Natural killer cell (primary cell): ENCODE results near the gene ANKDD1A. TPM values are rescaled to one million over a fixed set of nuclear protein-coding genes. Genes with fewer than 3 reads are reported as not detected.

Source experiments
- ATAC-seq, 3 donors: fragments of 150-1000 bp in 2 of 3; fragments of 200-7000 bp in 1 of 3; cut with Tn5 transposase; 1 replicate in 1 of 3; 2 replicates in 2 of 3; pipeline ENCODE4 v1.10.0; 2021; ENCODE audit warnings: mild to moderate bottlenecking in 2 of 3, moderate library complexity in 2 of 3
- DNase-seq, 2 donors: peaks; one replicate each; pipeline versions ENCODE4 v3.0.0 to v3.0.0-alpha.2; 2013 to 2021; ENCODE audit warnings: mixed read lengths in 1 of 2
- H3K27ac ChIP-seq: one replicate; pipeline ENCODE4 v1.5.1; 2013; ENCODE audit warnings: mild to moderate bottlenecking, low read length
- H3K27me3 ChIP-seq: one replicate; pipeline ENCODE4 v1.6.1; 2013; ENCODE audit warnings: low read length; ENCODE audit not compliant: control insufficient read depth, insufficient read depth
- H3K36me3 ChIP-seq: one replicate; pipeline ENCODE4 v1.6.1; 2013; ENCODE audit warnings: low read length; ENCODE audit not compliant: control insufficient read depth, insufficient read depth
- H3K4me1 ChIP-seq: one replicate; pipeline ENCODE4 v1.6.1; 2013; ENCODE audit warnings: low read length; ENCODE audit not compliant: control insufficient read depth, insufficient read depth
- H3K4me3 ChIP-seq: one replicate; pipeline ENCODE4 v1.5.1; 2013; ENCODE audit warnings: low read length
- H3K9me3 ChIP-seq: one replicate; pipeline ENCODE4 v1.6.1; 2013; ENCODE audit warnings: low read length; ENCODE audit not compliant: control insufficient read depth, insufficient read depth
- H3K27ac Mint-ChIP-seq, 2 donors: one replicate each; pipeline ENCODE4 v1.8.0; 2022; ENCODE audit warnings: mild to moderate bottlenecking in 2 of 2, mixed read lengths in 2 of 2, moderate library complexity in 1 of 2
- H3K27me3 Mint-ChIP-seq, 2 donors: one replicate each; pipeline ENCODE4 v1.8.0; 2022; ENCODE audit warnings: low read depth in 2 of 2, mixed read lengths in 2 of 2
- H3K36me3 Mint-ChIP-seq: one replicate; pipeline ENCODE4 v1.8.0; 2022; ENCODE audit warnings: mixed read lengths
- H3K4me1 Mint-ChIP-seq, 2 donors: one replicate each; pipeline ENCODE4 v1.8.0; 2022; ENCODE audit warnings: mixed read lengths in 2 of 2
- H3K4me3 Mint-ChIP-seq: one replicate; pipeline ENCODE4 v1.8.0; 2022; ENCODE audit warnings: mild to moderate bottlenecking, moderate library complexity, mixed read lengths
- H3K9me3 Mint-ChIP-seq, 2 donors: one replicate each; pipeline ENCODE4 v1.8.0; 2022; ENCODE audit warnings: mixed read lengths in 2 of 2
- CTCF ChIP-seq: fragments of 200-600 bp; IDR thresholded peaks from one replicate; pipeline ENCODE4 v1.8.0; 2022; ENCODE audit warnings: antibody characterized with exemption
- WGBS: methylation state at CpG from one replicate; pipeline ENCODE4 v1.1.7; 2013; ENCODE audit warnings: missing lambda C conversion rate; ENCODE audit not compliant: insufficient coverage; 5-methylcytosine and 5-hydroxymethylcytosine counted together
- intact Hi-C: fragments of 100-400 bp; cut with micrococcal nuclease; formaldehyde crosslinking; loops from one replicate; pipeline ENCODE4 v1.14.2; 2022
- total RNA-seq, 4 donors: library from RNA; stranded (reverse); fragments of 120-200 nt in 1 of 4; gene quantifications; one replicate each; pipeline versions ENCODE4 v1.2.3 to v1.2.4, GENCODE V29; 2013 to 2022

The ANKDD1A gene
- total RNA-seq, 3 donors from 2014 or later (not counting 1 experiment from before 2014, with no cell fraction given) = 13.7 to 16.2 (median 13.9) TPM

GRCh38 chr15:64912379-64913325, 950 bp downstream of the ANKDD1A start:
- peak overlapping the region; percentile 45 for H3K4me3 Mint-ChIP-seq
- peaks cover 0 to 5% of the 10 kb centered on the region in 2 donors for H3K27me3 Mint-ChIP-seq
- H3K27ac Mint-ChIP-seq = no peak overlapping the region
- no peak overlapping the region for H3K27ac ChIP-seq
- peaks cover 9% of the 10 kb centered on the region for H3K4me1 ChIP-seq
- H3K4me3 ChIP-seq = no peak overlapping the region
- intact Hi-C loops = no loop called here
- peaks cover 10 to 13% of the 10 kb centered on the region in 2 donors for H3K4me1 Mint-ChIP-seq
- no peak for TF ChIP-seq CTCF
- WGBS = 98% methylated on average over 15 of the region's 15 CpGs
- ATAC-seq = no peak
- H3K27me3 ChIP-seq = no peaks in the 10 kb centered on the region
- no peaks in the 10 kb centered on the region for H3K9me3 ChIP-seq
- no peaks in the 10 kb centered on the region for H3K36me3 Mint-ChIP-seq
- no peaks in the 10 kb centered on the region for H3K36me3 ChIP-seq
- DNase-seq = no peak
- H3K9me3 Mint-ChIP-seq = no peaks in the 10 kb centered on the region

GRCh38 chr15:64915518-64916227, 4.0 kb downstream of the ANKDD1A start:
- H3K27me3 Mint-ChIP-seq = peaks cover 0 to 3% of the 10 kb centered on the region in 2 donors
- peaks cover 9 to 13% of the 10 kb centered on the region in 2 donors for H3K4me1 Mint-ChIP-seq
- H3K4me3 Mint-ChIP-seq = no peak overlapping the region
- Histone ChIP-seq H3K9me3 (no peaks in the 10 kb centered on the region), H3K27me3 (no peaks in the 10 kb centered on the region), H3K36me3 (no peaks in the 10 kb centered on the region), H3K4me3 (no peak overlapping the region), H3K27ac (no peak overlapping the region), H3K4me1 (peaks cover 9% of the 10 kb centered on the region)
- 65% methylated on average over 12 of the region's 13 CpGs for WGBS
- no peak overlapping the region for H3K27ac Mint-ChIP-seq
- DNase-seq (no peak), ATAC-seq (no peak)
- H3K36me3 Mint-ChIP-seq = no peaks in the 10 kb centered on the region
- H3K9me3 Mint-ChIP-seq = no peaks in the 10 kb centered on the region
- TF ChIP-seq CTCF = no peak
- intact Hi-C loops = no loop called here

GRCh38 chr15:64916365-64916764, 4.7 kb downstream of the ANKDD1A start:
- peaks cover 0 to 3% of the 10 kb centered on the region in 2 donors for H3K27me3 Mint-ChIP-seq
- WGBS = 100% methylated on average over 1 of the region's 2 CpGs
- Histone ChIP-seq H3K9me3 (no peaks in the 10 kb centered on the region), H3K36me3 (no peaks in the 10 kb centered on the region), H3K4me3 (no peak overlapping the region), H3K4me1 (peaks cover 7% of the 10 kb centered on the region), H3K27me3 (no peaks in the 10 kb centered on the region), H3K27ac (no peak overlapping the region)
- TF ChIP-seq CTCF = no peak
- no peak overlapping the region for H3K4me3 Mint-ChIP-seq
- H3K9me3 Mint-ChIP-seq = no peaks in the 10 kb centered on the region
- intact Hi-C loops = no loop called here
- H3K36me3 Mint-ChIP-seq = no peaks in the 10 kb centered on the region
- H3K4me1 Mint-ChIP-seq = peaks cover 3 to 6% of the 10 kb centered on the region in 2 donors
- ATAC-seq (no peak), DNase-seq (no peak)
- no peak overlapping the region for H3K27ac Mint-ChIP-seq
